Common myeloid progenitor, CD34-positive (primary cell): ENCODE data around the gene GRPR.

Source experiments
- CTCF ChIA-PET: fragments of 350-600 bp; sonication (Branson Sonifier 250); formaldehyde crosslinking; loops from one replicate; lab custom pipeline; 2021; ENCODE audit warnings: antibody characterized with exemption; lab: Charles Lee
- POLR2A ChIA-PET: fragments of 350-600 bp; sonication (Branson Sonifier 250); formaldehyde crosslinking; loops from one replicate; lab custom pipeline; 2021; ENCODE audit warnings: antibody characterized with exemption; lab: Charles Lee
- DNase-seq, 3 donors: peaks; one replicate each; pipeline versions ENCODE4 v3.0.0 to v3.0.0-alpha.2; 2013
- H3K27ac ChIP-seq, 2 experiments: 1 replicate in 1 of 2; 2 replicates in 1 of 2; pipeline ENCODE4 v1.7.0; 2013; ENCODE audit warnings: inconsistent platforms in 2 of 2, low read length in 2 of 2, mild to moderate bottlenecking in 2 of 2, low read depth in 1 of 2, moderate library complexity in 1 of 2; ENCODE audit not compliant: severe bottlenecking in 2 of 2, insufficient read depth in 1 of 2, poor library complexity in 1 of 2
- H3K27me3 ChIP-seq, 5 experiments: replicated peaks in 2 of 5; 1 replicate in 3 of 5; 2 replicates in 2 of 5; pipeline versions ENCODE4 v1.6.1 to v1.7.0; 2013; ENCODE audit warnings: low read length in 4 of 5, mild to moderate bottlenecking in 2 of 5, moderate library complexity in 2 of 5, inconsistent platforms in 1 of 5; ENCODE audit not compliant: insufficient read depth in 5 of 5, control insufficient read depth in 4 of 5
- H3K36me3 ChIP-seq, 4 experiments: 1 replicate in 2 of 4; 2 replicates in 2 of 4; pipeline versions ENCODE4 v1.6.1 to v1.7.0; 2013; ENCODE audit warnings: low read length in 3 of 4, control low read depth in 1 of 4, mild to moderate bottlenecking in 1 of 4; ENCODE audit not compliant: control insufficient read depth in 4 of 4, insufficient read depth in 4 of 4
- H3K4me1 ChIP-seq, 4 experiments: 1 replicate in 3 of 4; 2 replicates in 1 of 4; pipeline versions ENCODE4 v1.6.1 to v1.7.1; 2013; ENCODE audit warnings: low read length in 3 of 4, mild to moderate bottlenecking in 3 of 4, control low read depth in 1 of 4, inconsistent platforms in 1 of 4, moderate library complexity in 1 of 4; ENCODE audit not compliant: control insufficient read depth in 4 of 4, insufficient read depth in 4 of 4; ENCODE audit errors: control extremely low read depth in 1 of 4
- H3K4me3 ChIP-seq, 7 experiments: 1 replicate in 4 of 7; 2 replicates in 3 of 7; pipeline versions ENCODE4 v1.5.1 to v1.7.0; 2013; ENCODE audit warnings: mild to moderate bottlenecking in 7 of 7, low read length in 6 of 7, moderate library complexity in 6 of 7, inconsistent platforms in 2 of 7, low read depth in 2 of 7, control low read depth in 1 of 7; ENCODE audit not compliant: insufficient read depth in 4 of 7, control insufficient read depth in 1 of 7; ENCODE audit errors: extremely low read depth in 1 of 7
- H3K9me3 ChIP-seq, 5 experiments: 1 replicate in 4 of 5; 2 replicates in 1 of 5; pipeline versions ENCODE4 v1.6.1 to v1.7.1; 2013; ENCODE audit warnings: low read length in 4 of 5, mild to moderate bottlenecking in 2 of 5, inconsistent platforms in 1 of 5, low read depth in 1 of 5, moderate library complexity in 1 of 5; ENCODE audit not compliant: control insufficient read depth in 4 of 5, insufficient read depth in 2 of 5; ENCODE audit errors: control extremely low read depth in 1 of 5
- WGBS: methylation state at CpG from one replicate; pipeline ENCODE4 v1.1.5; 2013; ENCODE audit not compliant: insufficient coverage; 5-methylcytosine and 5-hydroxymethylcytosine counted together

The GRPR gene

DNA sequence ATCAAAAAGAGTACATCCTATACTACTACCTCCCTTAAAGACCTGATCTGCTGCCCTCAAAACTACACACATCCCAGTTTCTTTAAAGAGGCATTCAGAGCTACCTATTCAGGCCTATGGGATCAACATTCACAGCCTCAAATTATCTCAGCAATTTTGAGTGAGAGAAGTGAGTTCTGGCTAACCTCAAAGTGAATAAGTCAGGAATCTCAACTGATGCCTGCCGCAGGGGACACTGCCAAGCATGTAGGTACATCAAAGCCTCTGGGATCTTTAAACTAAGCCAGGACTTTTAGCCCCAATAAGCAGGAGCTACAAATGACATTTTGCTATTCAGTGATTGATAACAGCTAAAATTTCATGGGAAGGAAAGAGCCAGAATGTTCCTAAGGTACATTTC is 11.6 kb downstream of the GRPR start:
- Histone ChIP-seq H3K9me3 (no peaks in the 10 kb centered on the region), H3K27ac (no peak overlapping the region), H3K4me1 (no peaks in the 10 kb centered on the region), H3K4me3 (no peak overlapping the region), H3K27me3 (peaks cover 0 to 15% (median 0%) of the 10 kb centered on the region in 5 experiments), H3K36me3 (no peaks in the 10 kb centered on the region)
- CTCF ChIA-PET, result interaction anchor here (0.5 kb wide), 1 partner anchor 206 kb away, joined by 3 read pairs; no protein-coding TSS in a partner anchor
- no peak for DNase-seq
- POLR2A ChIA-PET, result no interaction called here
- no CpG with 5 or more reads among the region's 1 CpG for WGBS

DNA sequence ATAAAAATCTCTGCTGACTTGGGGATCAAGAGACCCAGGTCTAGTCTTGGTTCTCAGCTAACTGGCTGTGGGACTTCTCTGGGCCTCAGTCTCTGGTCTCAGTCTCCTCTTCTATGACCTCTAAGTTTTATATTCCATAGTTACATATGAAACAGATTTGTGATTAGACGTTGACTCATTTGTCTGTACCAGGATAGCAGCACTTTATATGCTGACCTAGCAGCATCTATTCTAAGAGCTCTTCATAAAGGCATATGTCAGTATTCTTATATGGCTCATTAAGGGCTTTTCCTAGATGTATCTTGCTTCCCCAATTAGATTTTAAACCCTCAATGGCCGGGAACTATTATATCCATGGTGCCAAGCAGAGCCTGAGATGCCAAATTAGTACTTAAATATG is 12.7 kb downstream of the GRPR start:
- POLR2A ChIA-PET, result no interaction called here

DNA sequence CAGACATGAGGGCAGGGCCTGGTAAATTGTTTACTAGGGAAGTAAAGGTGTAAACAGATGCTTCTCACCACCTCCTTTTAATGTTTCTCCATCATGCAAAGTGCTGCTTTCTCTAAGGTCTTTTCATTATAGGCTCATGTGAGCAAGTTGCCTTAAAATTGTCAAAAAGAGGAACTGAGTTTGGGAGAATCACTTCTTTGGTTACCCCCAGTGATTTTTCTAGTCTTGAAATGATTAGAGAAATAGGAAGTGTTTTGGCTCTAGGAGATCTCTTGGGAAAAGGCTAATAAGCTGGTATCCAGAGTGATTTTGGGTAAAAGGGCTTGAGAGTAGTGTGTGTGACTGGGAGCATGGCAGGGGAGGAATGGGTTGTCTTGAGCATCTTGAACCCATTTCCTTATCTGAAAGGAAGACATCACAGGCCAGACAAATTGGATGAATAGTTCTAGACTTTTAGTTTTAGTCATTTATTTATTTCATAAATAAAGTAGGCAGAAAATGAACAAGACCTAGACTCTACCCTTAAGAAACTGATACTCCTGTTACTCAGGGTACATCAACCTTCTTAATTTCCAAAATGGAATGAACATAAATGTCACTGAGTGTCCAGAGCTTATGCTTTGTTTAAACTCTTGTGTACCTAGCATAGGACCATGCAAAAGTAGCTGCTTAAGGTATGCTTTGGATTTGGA is 14.2 kb downstream of the GRPR start:
- DNase-seq, result peak in 2 of 3 donors; percentile 11 to 25
- Histone ChIP-seq H3K36me3 (no peaks in the 10 kb centered on the region), H3K27me3 (peaks cover 0 to 15% (median 0%) of the 10 kb centered on the region in 5 experiments), H3K27ac (no peak overlapping the region), H3K9me3 (no peaks in the 10 kb centered on the region), H3K4me3 (no peak overlapping the region), H3K4me1 (no peaks in the 10 kb centered on the region)
- CTCF ChIA-PET, result interaction anchor here (1.6 to 1.7 kb wide), 3 partner anchors 12 to 207 kb away, joined by 3 to 9 read pairs (median 4); no protein-coding TSS in a partner anchor
- POLR2A ChIA-PET, result no interaction called here

More for the DNA sequence above, 12.7 kb downstream of the GRPR start:
- Histone ChIP-seq H3K27me3 (peaks cover 0 to 11% (median 0%) of the 10 kb centered on the region in 5 experiments), H3K4me1 (no peaks in the 10 kb centered on the region), H3K4me3 (no peak overlapping the region), H3K9me3 (no peaks in the 10 kb centered on the region), H3K36me3 (no peaks in the 10 kb centered on the region), H3K27ac (no peak overlapping the region)
- 83% methylated on average over 1 of the region's 2 CpGs for WGBS
- DNase-seq, result no peak
- CTCF ChIA-PET, result interaction anchor here (1.6 kb wide), 2 partner anchors 10 to 205 kb away, joined by 4 to 6 read pairs; no protein-coding TSS in a partner anchor

DNA sequence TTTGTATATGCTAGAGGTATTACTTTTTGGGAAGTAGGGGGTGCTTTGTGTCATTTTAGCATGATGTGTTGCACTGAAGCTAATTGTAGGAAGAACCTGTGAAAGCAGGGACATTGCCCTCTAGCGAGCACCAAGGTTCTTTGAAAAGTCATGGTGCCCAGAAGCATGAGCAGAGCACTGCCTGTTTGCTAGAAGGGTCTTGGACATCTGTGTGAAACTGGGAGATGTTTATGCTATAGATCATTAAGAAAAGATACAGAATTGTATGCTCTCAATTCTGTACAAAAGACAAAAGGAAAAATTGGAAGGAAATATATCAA is 14.7 kb downstream of the GRPR start:
- CTCF ChIA-PET, result interaction anchor here (1.7 kb wide), 2 partner anchors 12 to 207 kb away, joined by 3 to 9 read pairs; no protein-coding TSS in a partner anchor
- POLR2A ChIA-PET, result no interaction called here

DNA sequence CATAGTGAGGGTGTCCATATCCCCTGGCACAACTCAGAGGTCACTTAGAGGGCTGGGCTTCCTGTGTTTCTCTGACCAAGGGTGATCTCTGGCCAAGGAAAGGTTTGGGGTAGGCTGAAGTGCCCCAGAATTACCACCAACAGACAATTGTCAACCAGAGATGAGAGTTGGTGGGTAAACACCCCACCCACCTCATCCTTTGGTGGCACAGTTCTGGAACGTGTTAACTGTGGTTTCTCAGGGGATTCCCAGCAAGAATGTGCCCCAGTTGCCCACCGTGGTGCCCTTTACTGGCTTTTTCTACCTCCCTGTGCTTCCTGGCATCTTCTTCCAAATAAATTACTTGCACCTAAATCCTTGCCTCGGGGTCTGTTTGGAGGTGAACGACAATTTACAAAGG is 17.1 kb downstream of the GRPR start:
- CTCF ChIA-PET, result no interaction called here
- peaks cover 0 to 1% (median 0%) of the 10 kb centered on the region in 5 experiments for H3K9me3 ChIP-seq
- H3K4me1 ChIP-seq, result no peaks in the 10 kb centered on the region
- POLR2A ChIA-PET, result no interaction called here
- H3K4me3 ChIP-seq, result no peak overlapping the region
- H3K27me3 ChIP-seq, result peaks cover 0 to 18% (median 0%) of the 10 kb centered on the region in 5 experiments
- H3K36me3 ChIP-seq, result no peaks in the 10 kb centered on the region
- H3K27ac ChIP-seq, result no peak overlapping the region
- WGBS, result 87% methylated on average over 4 of the region's 4 CpGs
- DNase-seq, result no peak

More for the DNA sequence above, 14.7 kb downstream of the GRPR start:
- Histone ChIP-seq H3K4me3 (no peak overlapping the region), H3K4me1 (no peaks in the 10 kb centered on the region), H3K27me3 (peaks cover 0 to 20% (median 0%) of the 10 kb centered on the region in 5 experiments), H3K36me3 (no peaks in the 10 kb centered on the region), H3K9me3 (no peaks in the 10 kb centered on the region), H3K27ac (no peak overlapping the region)
- peak in 2 of 3 donors; percentile 23 to 24 for DNase-seq
- no CpG with 5 or more reads among the region's 1 CpG for WGBS

DNA sequence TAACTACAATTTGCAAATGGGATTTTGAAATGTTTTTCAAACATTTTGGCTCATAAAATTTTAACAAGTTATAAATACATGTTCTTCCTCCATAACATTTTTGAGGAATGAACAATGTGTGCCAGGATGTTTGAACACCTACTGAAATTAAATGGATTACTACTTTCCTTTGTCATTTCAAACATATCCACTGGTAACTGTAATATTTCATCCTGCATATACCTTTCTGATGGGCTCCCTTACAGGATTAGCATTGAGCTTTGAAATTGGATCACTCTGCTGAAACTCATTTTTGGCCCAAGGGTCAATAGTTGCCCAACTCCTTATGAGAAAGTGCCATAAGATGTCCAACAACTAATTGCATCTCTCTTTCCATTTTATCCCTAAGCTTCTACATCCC is 17.6 kb downstream of the GRPR start:
- H3K36me3 ChIP-seq, result no peaks in the 10 kb centered on the region
- H3K27ac ChIP-seq, result no peak overlapping the region
- H3K9me3 ChIP-seq, result peaks cover 0 to 1% (median 0%) of the 10 kb centered on the region in 5 experiments
- DNase-seq, result no peak
- POLR2A ChIA-PET, result no interaction called here
- no peak overlapping the region for H3K4me3 ChIP-seq
- CTCF ChIA-PET, result no interaction called here
- H3K27me3 ChIP-seq, result peaks cover 0 to 18% (median 0%) of the 10 kb centered on the region in 5 experiments
- no peaks in the 10 kb centered on the region for H3K4me1 ChIP-seq

DNA sequence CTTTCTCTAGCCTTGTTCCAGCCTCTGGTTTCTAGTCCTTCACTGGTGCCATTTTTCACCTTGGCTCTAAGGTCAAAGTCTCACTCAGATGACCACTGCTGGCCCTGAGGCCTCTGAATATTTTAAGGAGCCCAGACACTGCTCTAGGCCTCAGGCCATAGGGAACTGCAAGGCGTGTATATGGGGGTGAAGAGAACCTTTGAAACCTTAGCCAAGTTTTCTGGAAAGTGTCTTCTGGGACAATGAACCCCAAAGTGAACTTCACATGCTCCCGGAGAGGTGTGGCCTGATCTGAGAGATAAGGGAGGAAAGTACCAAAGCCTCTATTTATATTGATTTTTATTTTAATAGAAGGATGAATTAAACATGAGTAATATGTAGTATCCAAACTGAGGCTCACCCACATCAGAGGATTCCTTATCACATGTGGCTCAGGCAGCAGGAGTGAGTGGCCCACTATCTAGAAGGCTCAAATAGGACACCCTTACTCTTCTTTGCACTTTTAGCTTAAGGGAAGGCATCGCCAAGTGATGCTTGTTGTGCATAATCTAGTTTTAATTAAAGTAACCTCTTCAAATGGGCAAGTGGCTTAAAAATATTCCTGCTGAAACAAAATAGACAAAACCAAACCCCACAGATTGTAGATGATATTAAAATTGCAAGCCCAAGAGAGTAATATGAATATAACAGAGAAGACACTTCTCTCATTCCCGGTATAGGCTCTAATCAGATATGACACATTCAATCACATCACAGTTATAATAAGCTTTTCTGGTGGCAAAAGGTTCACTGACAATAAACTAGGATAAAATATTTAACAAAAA is 18.3 kb downstream of the GRPR start:
- Histone ChIP-seq H3K36me3 (no peaks in the 10 kb centered on the region), H3K4me1 (no peaks in the 10 kb centered on the region), H3K4me3 (no peak overlapping the region), H3K27me3 (peaks cover 0 to 18% (median 0%) of the 10 kb centered on the region in 5 experiments), H3K27ac (no peak overlapping the region), H3K9me3 (peaks cover 0 to 1% (median 0%) of the 10 kb centered on the region in 5 experiments)
- CTCF ChIA-PET, result no interaction called here
- no peak for DNase-seq
- WGBS, result 89% methylated on average over 2 of the region's 4 CpGs
- POLR2A ChIA-PET, result no interaction called here
